ENCODE results near the gene PDS5B.

GRCh38 chr13:32587811-32588170 is 1.5 kb downstream of the PDS5B start:
- TF ChIP-seq TAF1 (IDR thresholded peaks at IDR 0.05; ENCODE audit: low read depth, low read length): no peak
- TF ChIP-seq CTCF (IDR thresholded peaks at IDR 0.05; ENCODE audit: control extremely low read depth in 1 of 3, insufficient read depth in 1 of 3, low read depth in 1 of 3, low read length in 3 of 3): no peak
- TF ChIP-seq CEBPB (IDR thresholded peaks at IDR 0.05; ENCODE audit: low read depth, low read length): peak; percentile 19; the same call in 1 of the 2 replicates

All from H1 (cell line).